Activated CD4-positive, CD25-positive, alpha-beta regulatory T cell (primary cell): ENCODE data around the gene DCTN5.
"Not testable (repeated sequence)": the region's sequence is repeated elsewhere in the genome, so short reads cannot be mapped to it uniquely, and the experiment has no call there.

Experiments
- DNase-seq, 4 experiments: peaks; one replicate each; lab custom pipeline; 2025; lab: John Stamatoyannopoulos, UW

The DCTN5 gene

DNA sequence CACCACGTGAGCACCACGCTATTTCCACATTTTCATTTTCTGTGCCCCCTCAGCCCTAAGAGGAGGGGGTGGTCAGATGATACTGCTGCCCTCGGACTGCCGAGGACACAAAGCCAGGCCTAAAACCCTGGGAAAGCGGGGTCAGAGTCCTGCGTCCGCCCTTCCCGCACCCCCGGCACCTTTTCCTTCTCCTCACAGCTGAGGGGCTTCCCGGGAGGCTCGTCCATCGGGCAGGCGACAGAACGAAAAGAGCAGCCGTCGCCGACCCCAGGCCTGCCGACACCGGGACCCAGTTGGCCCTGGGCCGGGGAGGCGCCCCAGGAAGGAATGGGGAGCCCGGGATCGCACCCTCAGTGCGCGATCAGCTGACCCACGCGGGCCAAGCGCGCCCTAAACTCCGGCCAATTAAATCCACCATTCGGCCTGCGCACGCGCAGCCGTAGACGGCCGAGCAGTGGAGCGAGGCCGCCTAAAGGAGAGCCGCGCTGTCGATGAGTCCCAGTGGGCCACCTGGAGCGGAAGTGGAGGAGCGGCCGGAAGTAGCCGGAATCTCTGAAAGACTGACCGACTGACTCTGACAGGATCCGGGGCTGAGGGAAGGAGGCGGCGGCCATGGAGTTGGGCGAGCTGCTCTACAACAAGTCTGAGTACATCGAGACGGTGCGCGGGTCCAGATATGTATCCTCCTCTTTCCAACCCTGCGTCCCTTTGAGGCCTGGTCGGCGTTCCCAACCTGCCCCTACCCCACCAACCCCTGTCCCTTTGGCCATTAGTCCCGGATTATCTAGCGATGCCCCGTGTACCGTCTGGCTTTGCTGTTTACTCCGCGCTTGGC lies at the start of gene DCTN5, which contains the start of gene PALB2:
Gene DCTN5, plus strand, starts transcription at position 536 of the 835 bp plus-strand sequence. Its CDS starts 77 bp downstream, at position 613.
Gene PALB2, minus strand, starts transcription at position 380 of the 835 bp plus-strand sequence. Its CDS starts 153 bp downstream, at position 227.
- DNase-seq: peak; percentile 66 to 74 (median 72)

DNA sequence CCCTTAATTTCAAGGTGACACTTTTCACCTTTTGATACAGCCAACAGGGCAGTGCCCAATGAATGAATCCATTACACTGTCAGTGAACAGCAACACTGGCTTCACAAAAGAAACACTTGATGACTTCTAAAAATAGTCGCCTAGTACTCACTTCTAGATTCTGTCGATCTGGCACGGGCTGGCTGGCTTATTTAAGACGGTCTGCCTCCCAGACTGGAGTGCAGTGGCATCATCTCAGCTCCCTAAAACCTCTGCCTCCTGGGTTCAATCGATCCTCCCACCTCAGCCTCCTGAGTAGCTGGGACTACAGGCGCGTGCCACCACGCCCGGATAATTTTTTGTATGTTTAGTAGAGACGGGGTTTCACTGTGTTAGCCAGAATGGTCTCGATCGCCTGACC lies 47.1 kb upstream of the DCTN5 start:
- no peak for DNase-seq

- no peak for DNase-seq
Measured at GRCh38 chr16:23595246-23595950, 45.9 kb upstream of the DCTN5 start.

- DNase-seq: peak; percentile 82 to 87 (median 85)
Measured at GRCh38 chr16:23595951-23596720, 45.1 kb upstream of the DCTN5 start, which contains the start of gene NDUFAB1. TSS of gene NDUFAB1 (minus strand) at chr16:23596316. CDS start at chr16:23596290, 26 bp downstream.

DNA sequence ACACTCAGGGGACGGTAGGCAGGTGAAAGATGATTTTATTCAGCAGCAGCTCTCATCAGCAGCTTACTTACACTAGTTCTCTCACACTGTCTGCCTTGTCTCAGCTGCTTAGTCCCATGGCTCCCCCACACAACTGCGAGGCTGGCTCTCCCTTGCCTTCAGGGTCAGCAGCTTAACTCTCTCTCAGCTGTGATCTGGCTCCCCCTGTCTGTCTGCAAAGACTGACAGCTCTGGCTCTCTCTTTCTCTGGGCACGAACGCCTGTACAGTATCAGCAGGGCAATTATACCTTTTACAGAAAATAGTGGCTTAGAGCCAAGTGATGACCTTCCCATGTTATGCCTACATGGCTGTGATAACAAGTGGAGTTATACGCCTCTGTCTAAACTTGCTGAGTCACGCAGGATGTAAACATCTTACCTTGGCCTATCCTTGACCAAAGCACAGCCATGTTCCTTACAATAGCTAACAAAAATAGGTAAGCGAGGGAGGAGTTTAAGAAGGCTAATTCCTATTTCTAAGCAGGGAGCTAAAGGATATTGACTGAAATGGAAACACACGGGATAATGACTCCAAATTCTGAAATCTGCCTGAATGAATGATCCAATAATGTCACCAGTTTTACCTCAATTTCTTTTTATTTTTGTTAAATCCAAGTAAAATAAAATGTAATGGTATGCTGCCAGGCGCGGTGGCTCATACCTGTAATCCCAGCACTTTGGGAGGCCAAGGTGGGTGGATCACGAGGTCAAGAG lies 44.1 kb upstream of the DCTN5 start:
- DNase-seq: no peak

- no peak for DNase-seq
Measured at GRCh38 chr16:23607726-23608125, 33.5 kb upstream of the DCTN5 start.

DNA sequence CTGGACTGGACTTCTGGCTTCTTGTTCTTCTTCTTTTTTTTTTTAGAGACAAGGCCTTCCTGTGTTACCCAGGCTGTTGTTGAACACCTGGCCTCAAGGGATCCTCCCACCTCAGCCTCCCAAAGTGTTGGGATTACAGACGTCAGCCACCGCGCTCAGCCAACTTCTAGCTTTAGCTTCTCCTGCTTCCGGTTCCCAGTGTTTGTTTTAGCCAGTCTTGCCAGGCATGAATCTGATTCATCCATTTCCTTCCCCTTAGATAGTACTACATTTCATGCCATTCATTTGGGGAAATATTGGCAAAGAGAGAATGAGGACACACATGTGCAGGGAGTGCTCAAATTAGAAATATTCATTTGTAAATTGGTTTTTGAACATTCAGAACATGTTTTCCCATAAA lies 33.1 kb upstream of the DCTN5 start:
- DNase-seq: no peak

DNA sequence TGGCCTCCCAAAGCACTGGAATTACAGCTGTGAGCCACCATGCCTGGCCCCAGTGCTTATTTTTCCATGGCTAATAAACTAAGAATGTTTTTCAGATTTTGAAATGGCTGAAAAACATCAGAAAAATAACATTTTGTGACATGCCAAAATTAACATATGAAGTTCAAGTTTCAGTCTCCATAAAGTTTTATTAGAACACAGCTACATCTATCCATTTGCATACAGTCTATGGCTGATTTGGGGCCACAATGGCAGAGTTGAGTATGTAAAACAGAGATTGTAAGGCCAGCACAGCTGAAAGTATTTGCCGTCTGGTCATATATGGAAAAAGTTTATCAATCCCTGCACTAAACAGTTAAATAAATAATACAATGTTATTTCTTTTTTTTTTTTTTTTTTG lies 31.3 kb upstream of the DCTN5 start:
- no peak for DNase-seq

DNA sequence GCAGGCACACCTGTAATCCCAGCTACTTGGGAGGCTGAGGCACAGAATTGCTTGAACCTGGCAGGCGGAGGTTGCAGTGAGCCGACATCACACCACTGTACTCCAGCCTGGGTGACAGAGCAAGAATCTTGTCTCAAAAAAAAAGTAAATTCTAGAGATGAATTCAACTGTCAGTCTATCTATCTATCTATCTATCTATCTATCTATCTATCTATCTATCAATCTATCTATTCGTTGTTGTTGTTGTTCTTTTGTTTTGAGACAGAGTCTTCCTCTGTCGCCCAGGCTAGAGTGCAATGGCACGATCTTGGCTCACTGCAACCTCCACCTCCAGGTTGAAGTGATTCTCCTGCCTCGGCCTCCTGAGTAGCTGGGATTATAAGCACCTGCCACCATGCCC lies 30.4 kb upstream of the DCTN5 start:
- not testable (repeated sequence) for DNase-seq

- DNase-seq: no peak
Measured at GRCh38 chr16:23611936-23612335, 29.3 kb upstream of the DCTN5 start.

GRCh38 chr16:23615805-23616204 lies 25.5 kb upstream of the DCTN5 start:
- DNase-seq: no peak

DNA sequence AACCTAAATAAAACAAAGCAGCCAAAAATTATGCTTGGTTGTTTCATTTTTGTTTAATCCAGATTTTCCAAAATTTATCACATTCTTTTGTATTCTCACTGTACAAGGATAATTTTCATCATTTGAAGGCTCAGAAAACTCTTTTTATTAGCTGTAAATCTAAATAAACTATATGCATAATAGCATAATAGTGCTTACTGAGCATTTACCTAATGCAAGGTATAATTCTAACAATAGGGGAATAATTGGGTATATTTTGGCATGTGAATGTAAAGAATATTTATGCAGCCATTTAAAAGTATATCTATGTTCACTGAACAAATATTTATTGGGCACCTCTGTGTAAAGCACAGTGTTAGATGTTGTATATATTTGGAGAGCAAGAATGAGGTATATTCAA lies 17.2 kb upstream of the DCTN5 start:
- DNase-seq: no peak

DNA sequence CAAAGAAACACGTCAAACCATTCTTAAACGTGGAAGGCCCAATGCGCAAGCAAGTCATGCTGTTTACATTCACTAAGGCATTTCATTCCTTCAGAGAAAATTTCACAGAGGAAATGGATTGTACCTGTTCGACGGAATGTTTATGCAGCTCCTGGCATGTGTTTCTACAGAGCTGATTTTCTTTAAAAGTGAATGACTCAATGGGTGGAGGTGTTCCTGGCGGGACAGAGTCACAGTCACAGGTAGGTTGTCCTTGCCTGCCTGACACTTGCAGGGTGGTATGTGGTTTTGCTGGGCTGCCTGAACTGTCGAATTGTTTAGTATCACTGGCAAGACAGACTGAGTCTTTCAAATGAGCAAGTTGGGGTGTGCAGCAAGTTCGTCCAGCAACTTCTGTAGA lies 11.8 kb upstream of the DCTN5 start:
- DNase-seq: no peak

DNA sequence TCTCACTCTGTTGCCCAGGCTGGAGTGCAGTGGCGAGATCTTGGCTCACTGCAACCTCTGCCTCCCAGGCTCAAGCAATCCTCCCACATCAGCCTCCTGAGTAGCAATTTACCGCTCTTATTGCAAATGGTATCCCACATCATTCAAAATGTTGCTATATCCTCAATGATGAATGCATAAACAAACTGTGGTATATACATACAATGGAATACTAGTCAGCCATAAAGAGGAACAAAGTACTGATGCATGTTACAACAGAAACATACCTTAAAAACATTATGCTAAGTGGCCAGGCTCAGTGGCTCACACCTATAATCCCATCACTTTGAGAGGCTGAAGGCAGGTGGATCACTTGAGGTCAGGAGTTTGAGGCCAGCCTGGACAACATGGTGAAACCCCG lies 9.4 kb upstream of the DCTN5 start:
- not testable (repeated sequence) for DNase-seq

DNA sequence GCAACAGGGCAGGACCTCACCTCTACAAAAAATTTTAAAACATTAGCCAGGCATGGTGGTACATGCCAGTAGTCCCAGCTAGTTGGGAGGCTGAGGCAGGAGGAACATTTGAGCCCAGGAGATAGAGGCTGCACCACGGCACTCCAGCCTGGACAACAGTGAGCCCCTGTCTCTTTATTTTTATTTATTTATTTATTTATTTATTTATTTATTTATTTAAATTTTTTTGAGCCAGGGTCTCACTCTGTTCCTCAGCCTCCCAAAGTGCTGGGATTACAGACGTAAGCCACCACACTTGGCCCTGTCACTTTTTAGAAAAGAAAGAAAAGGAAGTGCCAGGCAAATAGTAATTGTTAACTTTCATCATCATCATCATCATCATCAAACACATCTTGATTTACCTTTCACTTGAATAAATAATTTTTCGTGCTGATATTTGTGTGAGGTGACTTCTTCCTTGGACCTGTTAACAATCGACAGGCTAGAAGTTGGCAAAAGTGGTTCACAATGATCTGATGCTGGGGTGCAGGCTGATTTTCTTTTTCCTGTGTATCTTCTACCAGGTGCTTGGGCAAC lies 6.7 kb upstream of the DCTN5 start:
- DNase-seq: no peak

DNA sequence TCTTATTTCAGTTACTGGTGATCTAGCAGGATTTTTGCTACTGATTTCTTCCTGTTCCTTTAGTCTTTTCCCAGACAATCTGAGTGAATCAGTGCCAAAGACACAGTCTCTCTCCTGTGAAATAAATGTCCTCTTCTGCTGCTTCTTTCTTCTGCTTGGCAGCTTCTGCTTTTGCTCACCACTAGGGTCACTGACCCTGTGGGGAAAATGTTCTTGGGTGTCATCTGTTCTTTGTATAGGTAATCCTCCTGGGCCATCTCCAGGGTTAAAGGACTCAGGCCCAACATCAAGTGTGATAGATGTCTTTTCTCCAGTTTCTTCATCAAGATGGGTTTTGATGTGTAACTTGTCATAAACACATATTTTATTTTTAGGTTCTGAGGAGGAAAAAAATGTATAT lies 5.3 kb upstream of the DCTN5 start:
- no peak for DNase-seq

DNA sequence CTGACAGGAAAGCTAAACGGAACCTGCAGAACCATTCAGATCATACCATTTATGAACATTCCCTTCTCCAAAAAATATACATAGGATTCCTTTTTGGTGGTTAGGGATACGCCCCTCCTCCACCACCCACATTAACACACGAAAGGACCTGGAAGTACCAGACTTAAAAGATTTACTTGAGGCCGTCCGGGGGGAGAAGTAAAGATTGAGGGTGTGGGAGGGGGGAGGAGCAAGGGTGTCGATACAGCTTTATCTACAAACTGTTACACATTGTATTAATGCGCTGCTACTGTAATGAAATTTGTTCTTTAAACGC lies 693 bp upstream of the DCTN5 start:
- no peak for DNase-seq

DNA sequence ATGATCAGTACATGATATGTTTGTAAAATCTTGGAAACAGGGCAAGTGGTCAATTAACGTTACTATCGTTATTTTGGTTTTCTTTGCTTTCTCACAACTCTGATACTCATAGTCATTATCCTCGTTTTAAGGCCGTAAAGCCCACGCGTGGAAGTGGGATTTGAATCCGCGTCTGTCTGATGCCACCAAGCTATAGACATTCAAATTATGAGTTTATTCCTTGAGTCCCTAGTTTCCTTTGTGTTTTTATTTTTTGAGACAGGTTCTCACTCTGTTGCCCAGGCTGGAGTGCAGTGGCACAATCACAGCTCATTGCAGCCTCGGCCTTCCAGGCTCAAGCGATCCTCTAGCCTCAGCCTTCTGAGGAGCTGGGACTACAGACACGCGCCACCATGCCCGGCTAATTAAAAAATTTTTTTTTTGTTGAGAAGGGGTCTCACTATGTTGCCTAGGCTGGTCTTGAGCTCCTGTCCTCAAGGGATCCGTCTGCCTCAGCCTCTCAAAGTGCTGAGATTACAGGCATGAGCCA lies 1.0 kb downstream of the DCTN5 start:
- no peak for DNase-seq

DNA sequence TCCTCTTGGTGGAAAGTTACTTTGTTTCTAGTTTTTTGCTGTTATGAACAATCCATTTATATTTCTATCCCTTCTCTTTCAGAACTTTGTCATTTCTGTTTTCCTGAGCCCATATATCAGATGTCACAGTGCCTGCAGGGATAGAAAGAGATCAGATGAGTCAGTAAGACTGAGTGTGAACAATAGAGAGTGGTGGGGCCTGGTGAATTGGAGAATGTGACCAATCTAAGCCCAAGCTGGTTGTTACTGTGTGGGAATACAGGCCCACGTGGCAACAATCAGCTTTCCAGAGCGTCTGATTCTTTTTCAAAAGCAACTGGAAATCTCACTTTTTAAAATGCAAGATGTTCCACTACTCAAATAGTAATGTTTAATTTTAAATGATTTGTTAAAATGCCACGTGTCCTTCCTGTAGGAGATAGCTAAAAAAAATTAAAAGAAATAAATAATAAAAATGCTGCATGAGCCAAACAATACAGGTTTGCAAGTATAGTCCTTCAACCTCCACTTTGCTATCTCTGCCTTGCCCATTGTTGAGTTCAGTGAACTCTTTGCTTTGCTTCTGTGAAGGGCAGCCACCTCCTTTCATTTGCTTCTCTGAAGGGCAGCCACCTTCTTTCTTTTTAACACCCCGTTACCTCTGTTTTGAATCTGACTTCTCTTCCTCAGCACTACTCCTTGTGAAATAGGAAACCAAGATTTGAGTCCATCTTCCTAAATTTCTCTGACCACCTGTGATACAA lies 9.6 kb downstream of the DCTN5 start:
- no peak for DNase-seq

- DNase-seq: no peak
Measured at GRCh38 chr16:23651943-23652468, 10.7 kb downstream of the DCTN5 start.
